Parathyroid adenoma (tissue), 2 donors: Measurements from ENCODE around the gene SLC6A5.

ENCODE experiments used
- H2AFZ ChIP-seq: fragments of 300-600 bp; sonication (generic); one replicate; pipeline ENCODE4 v1.7.0; 2017; ENCODE audit warnings: antibody characterized with exemption, mild to moderate bottlenecking
- H3K27ac ChIP-seq: fragments of 300-600 bp; sonication (generic); one replicate; pipeline ENCODE4 v1.7.0; 2017
- H3K27me3 ChIP-seq: fragments of 300-600 bp; sonication (generic); one replicate; pipeline ENCODE4 v1.7.0; 2017; ENCODE audit warnings: low read length; ENCODE audit not compliant: control insufficient read depth, insufficient read depth
- H3K36me3 ChIP-seq: fragments of 300-600 bp; sonication (generic); one replicate; pipeline ENCODE4 v1.7.0; 2017; ENCODE audit warnings: low read length; ENCODE audit not compliant: control insufficient read depth, insufficient read depth
- H3K4me1 ChIP-seq: fragments of 300-600 bp; sonication (generic); one replicate; pipeline ENCODE4 v1.7.0; 2017; ENCODE audit warnings: control low read depth
- H3K4me2 ChIP-seq: fragments of 300-600 bp; sonication (generic); one replicate; pipeline ENCODE4 v1.7.0; 2017; ENCODE audit warnings: low read length
- H3K4me3 ChIP-seq: fragments of 300-600 bp; sonication (generic); one replicate; pipeline ENCODE4 v1.7.0; 2017; ENCODE audit warnings: low read depth, low read length
- H3K79me2 ChIP-seq: fragments of 300-600 bp; sonication (generic); one replicate; pipeline ENCODE4 v1.7.0; 2017; ENCODE audit warnings: control low read depth
- H3K9ac ChIP-seq: fragments of 300-600 bp; sonication (generic); one replicate; pipeline ENCODE4 v1.7.0; 2017; ENCODE audit warnings: mild to moderate bottlenecking
- H3K9me3 ChIP-seq: fragments of 300-600 bp; sonication (generic); one replicate; pipeline ENCODE4 v1.7.0; 2017; ENCODE audit warnings: low read length; ENCODE audit not compliant: control insufficient read depth
- TF ChIP-seq, protein P1 (sequence below): fragments of 300-600 bp; sonication (generic); IDR thresholded peaks from one replicate; pipeline ENCODE4 v1.7.0; 2017; ENCODE audit warnings: antibody characterized with exemption, mild to moderate bottlenecking
- donor health status: primary hyperparathyroidism.

Gene SLC6A5

DNA sequence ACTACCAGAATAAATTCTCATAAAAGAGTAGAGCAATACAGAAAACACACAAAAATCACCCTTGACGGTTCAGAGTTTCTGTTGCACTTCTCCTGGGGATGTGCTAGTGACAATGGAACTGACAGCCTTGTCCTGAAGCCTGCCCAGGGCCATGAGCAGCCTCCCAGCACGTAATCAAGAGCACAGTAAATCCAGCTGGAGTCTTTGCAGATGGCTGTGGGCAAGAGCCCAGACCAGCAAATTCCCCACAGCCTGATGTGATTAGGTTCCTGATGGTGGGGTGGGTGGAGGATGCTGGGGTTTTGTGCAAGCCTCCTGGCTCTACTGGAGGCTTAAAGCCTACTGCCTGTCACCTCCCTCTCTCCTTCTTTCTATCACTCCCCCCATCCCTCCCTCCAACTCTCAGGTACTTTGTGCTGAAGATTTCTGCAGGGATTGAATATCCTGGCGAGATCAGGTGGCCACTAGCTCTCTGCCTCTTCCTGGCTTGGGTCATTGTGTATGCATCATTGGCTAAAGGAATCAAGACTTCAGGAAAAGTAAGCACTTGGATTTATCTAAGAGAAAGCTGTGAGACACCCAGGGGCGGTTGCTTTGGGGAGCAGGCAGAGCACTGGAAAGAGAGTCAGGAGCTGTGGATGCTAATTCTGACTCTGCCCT, 18.1 kb downstream of the SLC6A5 start:
- H3K4me2 ChIP-seq, result no peak overlapping the region
- no peak overlapping the region for H2AFZ ChIP-seq
- H3K9ac ChIP-seq, result no peak overlapping the region
- no peaks in the 10 kb centered on the region for H3K9me3 ChIP-seq
- TF ChIP-seq, protein P1, sequence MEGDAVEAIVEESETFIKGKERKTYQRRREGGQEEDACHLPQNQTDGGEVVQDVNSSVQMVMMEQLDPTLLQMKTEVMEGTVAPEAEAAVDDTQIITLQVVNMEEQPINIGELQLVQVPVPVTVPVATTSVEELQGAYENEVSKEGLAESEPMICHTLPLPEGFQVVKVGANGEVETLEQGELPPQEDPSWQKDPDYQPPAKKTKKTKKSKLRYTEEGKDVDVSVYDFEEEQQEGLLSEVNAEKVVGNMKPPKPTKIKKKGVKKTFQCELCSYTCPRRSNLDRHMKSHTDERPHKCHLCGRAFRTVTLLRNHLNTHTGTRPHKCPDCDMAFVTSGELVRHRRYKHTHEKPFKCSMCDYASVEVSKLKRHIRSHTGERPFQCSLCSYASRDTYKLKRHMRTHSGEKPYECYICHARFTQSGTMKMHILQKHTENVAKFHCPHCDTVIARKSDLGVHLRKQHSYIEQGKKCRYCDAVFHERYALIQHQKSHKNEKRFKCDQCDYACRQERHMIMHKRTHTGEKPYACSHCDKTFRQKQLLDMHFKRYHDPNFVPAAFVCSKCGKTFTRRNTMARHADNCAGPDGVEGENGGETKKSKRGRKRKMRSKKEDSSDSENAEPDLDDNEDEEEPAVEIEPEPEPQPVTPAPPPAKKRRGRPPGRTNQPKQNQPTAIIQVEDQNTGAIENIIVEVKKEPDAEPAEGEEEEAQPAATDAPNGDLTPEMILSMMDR, result no peak
- H3K4me1 ChIP-seq, result no peaks in the 10 kb centered on the region
- no peaks in the 10 kb centered on the region for H3K27me3 ChIP-seq
- no peak overlapping the region for H3K4me3 ChIP-seq
- no peaks in the 10 kb centered on the region for H3K36me3 ChIP-seq
- H3K79me2 ChIP-seq, result no peaks in the 10 kb centered on the region
- H3K27ac ChIP-seq, result no peak overlapping the region

DNA sequence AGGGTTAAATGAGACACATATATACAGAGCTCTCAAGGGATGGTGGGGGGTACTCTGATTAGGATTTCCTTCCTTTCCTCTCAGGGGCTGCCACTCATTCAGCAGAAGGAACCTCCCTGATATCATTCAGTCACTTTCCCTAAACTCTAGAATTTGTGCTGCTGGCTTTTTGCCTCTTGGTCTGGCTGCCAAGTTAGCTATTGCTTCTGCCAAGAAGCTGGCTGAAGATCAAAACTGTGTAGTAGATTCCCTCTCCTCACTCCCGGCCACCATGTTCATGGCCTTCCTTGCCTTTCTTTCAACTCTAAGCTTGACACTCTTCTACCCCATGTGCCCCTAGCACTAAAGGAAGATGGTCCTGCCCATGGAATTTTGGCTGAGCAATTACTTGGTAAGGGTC, 18.7 kb downstream of the SLC6A5 start:
- no peaks in the 10 kb centered on the region for H3K79me2 ChIP-seq
- no peaks in the 10 kb centered on the region for H3K9me3 ChIP-seq
- H3K36me3 ChIP-seq, result no peaks in the 10 kb centered on the region
- H3K27me3 ChIP-seq, result no peaks in the 10 kb centered on the region
- no peak overlapping the region for H3K27ac ChIP-seq
- H3K4me2 ChIP-seq, result no peak overlapping the region
- no peak overlapping the region for H3K9ac ChIP-seq
- no peak overlapping the region for H3K4me3 ChIP-seq
- TF ChIP-seq, protein P1, result no peak
- no peaks in the 10 kb centered on the region for H3K4me1 ChIP-seq
- H2AFZ ChIP-seq, result no peak overlapping the region

DNA sequence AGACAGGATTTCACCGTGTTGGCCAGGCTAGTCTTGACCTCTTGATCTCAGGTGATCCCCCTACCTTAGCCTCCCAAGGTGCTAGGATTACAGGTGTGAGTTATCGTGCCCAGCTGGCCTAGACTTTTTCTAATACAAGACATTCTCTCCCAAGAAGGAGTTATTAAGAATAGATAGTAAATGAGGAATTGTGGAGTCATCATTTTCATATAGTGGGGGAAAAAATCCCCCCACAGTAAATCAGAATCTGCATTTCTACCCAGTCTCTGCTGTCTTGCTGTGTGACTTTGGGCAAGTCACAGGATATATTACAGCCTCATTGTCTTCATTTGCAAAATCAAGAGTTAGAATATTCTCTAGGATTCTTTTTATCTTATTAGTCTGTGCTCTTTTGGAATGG, 21.6 kb downstream of the SLC6A5 start:
- no peaks in the 10 kb centered on the region for H3K27me3 ChIP-seq
- no peaks in the 10 kb centered on the region for H3K36me3 ChIP-seq
- no peak overlapping the region for H3K9ac ChIP-seq
- H3K4me2 ChIP-seq, result no peak overlapping the region
- H3K4me1 ChIP-seq, result no peaks in the 10 kb centered on the region
- no peaks in the 10 kb centered on the region for H3K79me2 ChIP-seq
- TF ChIP-seq, protein P1, result no peak
- no peak overlapping the region for H2AFZ ChIP-seq
- no peaks in the 10 kb centered on the region for H3K9me3 ChIP-seq
- H3K27ac ChIP-seq, result no peak overlapping the region
- no peak overlapping the region for H3K4me3 ChIP-seq

DNA sequence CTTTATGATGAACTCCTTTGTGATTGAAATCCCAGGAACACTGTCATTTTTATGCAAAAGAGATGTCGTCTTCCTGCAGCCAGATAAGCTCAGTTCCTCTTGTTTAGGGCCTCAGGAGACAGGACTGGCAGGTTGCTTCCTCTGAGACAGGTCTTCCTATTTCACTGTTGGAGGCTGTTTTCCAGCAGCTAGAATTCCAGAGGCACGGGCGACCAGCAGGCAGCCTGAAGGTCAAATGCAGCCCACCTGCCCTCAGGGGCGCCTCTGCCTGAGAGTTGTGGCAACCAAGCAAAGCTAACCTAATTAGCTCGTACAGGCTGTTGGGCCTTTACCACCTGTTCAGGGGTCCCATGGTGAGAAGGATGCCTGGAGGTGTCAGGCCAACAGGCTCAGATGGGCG, 22.3 kb downstream of the SLC6A5 start:
- H3K9me3 ChIP-seq, result no peaks in the 10 kb centered on the region
- H3K27ac ChIP-seq, result no peak overlapping the region
- H3K4me3 ChIP-seq, result no peak overlapping the region
- no peaks in the 10 kb centered on the region for H3K27me3 ChIP-seq
- H3K79me2 ChIP-seq, result no peaks in the 10 kb centered on the region
- no peak overlapping the region for H2AFZ ChIP-seq
- H3K4me2 ChIP-seq, result no peak overlapping the region
- TF ChIP-seq, protein P1, result no peak
- H3K9ac ChIP-seq, result no peak overlapping the region
- no peaks in the 10 kb centered on the region for H3K4me1 ChIP-seq
- no peaks in the 10 kb centered on the region for H3K36me3 ChIP-seq

DNA sequence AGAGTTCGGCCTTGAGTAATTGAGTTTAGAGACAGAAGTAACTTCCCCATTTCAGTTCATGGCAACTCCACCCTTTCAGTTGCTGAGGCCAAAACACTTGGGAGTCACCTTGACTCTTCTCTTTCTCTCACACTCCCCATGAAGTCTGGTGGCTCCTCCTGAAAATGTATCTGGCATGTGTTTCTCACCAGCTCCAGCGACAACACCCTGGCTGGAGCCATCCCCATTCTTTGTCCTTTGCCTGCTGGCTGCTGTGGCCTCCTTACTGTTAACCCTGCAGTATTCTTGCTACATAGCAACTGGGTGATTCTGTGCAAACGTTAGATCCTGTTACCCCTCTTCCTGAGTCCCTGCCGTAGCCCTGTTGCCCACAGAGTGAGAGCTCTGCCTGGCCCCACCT, 23.8 kb downstream of the SLC6A5 start:
- no peaks in the 10 kb centered on the region for H3K9me3 ChIP-seq
- TF ChIP-seq, protein P1, result no peak

More for the DNA sequence above, 23.8 kb downstream of the SLC6A5 start:
- Histone ChIP-seq H3K27ac (no peak overlapping the region), H3K4me2 (no peak overlapping the region), H3K27me3 (no peaks in the 10 kb centered on the region), H3K4me1 (no peaks in the 10 kb centered on the region), H3K4me3 (no peak overlapping the region), H2AFZ (no peak overlapping the region), H3K9ac (no peak overlapping the region), H3K36me3 (no peaks in the 10 kb centered on the region), H3K79me2 (no peaks in the 10 kb centered on the region)
